Measurements from ENCODE around the gene SETD1A. TPM values are rescaled to one million over a fixed set of nuclear protein-coding genes. Genes with fewer than 3 reads are reported as not detected.
A peak's percentile ranks its signal among the peaks of the same experiment; 100 is the strongest.

Gene SETD1A
- total and polyA plus RNA-seq, 9 of the 15 experiments (the other 6 are each of a cell fraction or from before 2014, with no cell fraction given), result 0.08 to 36.0 (median 4.2) TPM

- TF ChIP-seq RBBP5 (IDR thresholded peaks at IDR 0.05; ENCODE audit: borderline replicate concordance, insufficient read depth, low read length, poor library complexity, severe bottlenecking) (no peak), SREBF2 (CRISPR knock-in tag; IDR thresholded peaks at IDR 0.05) (no peak), CHCHD3 (CRISPR knock-in tag; IDR thresholded peaks at IDR 0.05) (no peak), STAT5A (IDR thresholded peaks at IDR 0.05; ENCODE audit: borderline replicate concordance, low read length) (no peak), NONO (IDR thresholded peaks at IDR 0.05; ENCODE audit: low read depth in 2 of 2, low read length in 1 of 2) (no peak), HES1 (IDR thresholded peaks at IDR 0.05; ENCODE audit: low read depth) (peak; percentile 85), ZNF76 (CRISPR knock-in tag; IDR thresholded peaks at IDR 0.05; ENCODE audit: borderline replicate concordance) (no peak), GTF2A2 (tag; IDR thresholded peaks at IDR 0.05) (no peak), ZNF589 (CRISPR knock-in tag; IDR thresholded peaks at IDR 0.05; ENCODE audit: low read depth) (peak; percentile 93), ZNF24 (IDR thresholded peaks at IDR 0.05) (0 out of 2 replicates have a peak, but pooled peaks have one; percentile 7), DPF2 (IDR thresholded peaks at IDR 0.05) (0 out of 2 replicates have a peak, but pooled peaks have one; percentile 57), SMARCA5 (IDR thresholded peaks at IDR 0.05) (peak; percentile 16; the same call in 1 of the 2 replicates), HEY1 (CRISPR knock-in tag; IDR thresholded peaks at IDR 0.05; ENCODE audit: borderline replicate concordance) (no peak), ZSCAN32 (CRISPR knock-in tag; IDR thresholded peaks at IDR 0.05) (no peak), ZNF431 (CRISPR knock-in tag; IDR thresholded peaks at IDR 0.05) (0 out of 2 replicates have a peak, but pooled peaks have one; percentile 56), XRCC3 (IDR thresholded peaks at IDR 0.05) (no peak), ZBTB33 (CRISPR knock-in tag; IDR thresholded peaks at IDR 0.05) (peak; percentile 60; the same call in 1 of the 2 replicates), KAT2B (IDR thresholded peaks at IDR 0.05; ENCODE audit: low read depth, low read length) (no peak), TOE1 (IDR thresholded peaks at IDR 0.05; ENCODE audit: borderline replicate concordance) (peak; percentile 100), TOE1 (CRISPR knock-in tag; IDR thresholded peaks at IDR 0.05; ENCODE audit: borderline replicate concordance, low read depth) (peak; percentile 84; the same call in 1 of the 2 replicates), RBM39 (optimal IDR thresholded peaks at IDR 0.05; ENCODE audit: low read depth, low read length) (no peak), SPI1 (IDR thresholded peaks at IDR 0.05; ENCODE audit: borderline replicate concordance, low read depth, low read length) (no peak)
- TF ChIP-seq, protein P1, sequence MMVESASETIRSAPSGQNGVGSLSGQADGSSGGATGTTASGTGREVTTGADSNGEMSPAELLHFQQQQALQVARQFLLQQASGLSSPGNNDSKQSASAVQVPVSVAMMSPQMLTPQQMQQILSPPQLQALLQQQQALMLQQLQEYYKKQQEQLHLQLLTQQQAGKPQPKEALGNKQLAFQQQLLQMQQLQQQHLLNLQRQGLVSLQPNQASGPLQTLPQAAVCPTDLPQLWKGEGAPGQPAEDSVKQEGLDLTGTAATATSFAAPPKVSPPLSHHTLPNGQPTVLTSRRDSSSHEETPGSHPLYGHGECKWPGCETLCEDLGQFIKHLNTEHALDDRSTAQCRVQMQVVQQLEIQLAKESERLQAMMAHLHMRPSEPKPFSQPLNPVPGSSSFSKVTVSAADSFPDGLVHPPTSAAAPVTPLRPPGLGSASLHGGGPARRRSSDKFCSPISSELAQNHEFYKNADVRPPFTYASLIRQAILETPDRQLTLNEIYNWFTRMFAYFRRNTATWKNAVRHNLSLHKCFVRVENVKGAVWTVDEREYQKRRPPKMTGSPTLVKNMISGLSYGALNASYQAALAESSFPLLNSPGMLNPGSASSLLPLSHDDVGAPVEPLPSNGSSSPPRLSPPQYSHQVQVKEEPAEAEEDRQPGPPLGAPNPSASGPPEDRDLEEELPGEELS (CRISPR knock-in tag; IDR thresholded peaks at IDR 0.05; ENCODE audit: borderline replicate concordance), result no peak; the same call in none of the 2 replicates
- TF ChIP-seq, protein P2, sequence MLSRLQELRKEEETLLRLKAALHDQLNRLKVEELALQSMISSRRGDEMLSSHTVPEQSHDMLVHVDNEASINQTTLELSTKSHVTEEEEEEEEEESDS (CRISPR knock-in tag; IDR thresholded peaks at IDR 0.05), result no peak
Observed at GRCh38 chr16:31032736-31033708, 75.5 kb downstream of the SETD1A start, which contains the start of gene STX4 (continued).
